ENCODE data around the gene KLHL12. TPM values are rescaled to one million over a fixed set of nuclear protein-coding genes. Genes with fewer than 3 reads are reported as not detected.

Gene KLHL12
- total RNA-seq, 1 experiment from 2014 or later, result 33.8 TPM

- no peaks in the 10 kb centered on the region for H3K9me2 ChIP-seq (ENCODE audit: insufficient read depth)
- intact Hi-C loops (cut with micrococcal nuclease), result no loop called here
- peaks cover 42 to 50% of the 10 kb centered on the region in 2 experiments; a peak in 3 of 4 replicates for H3K36me3 ChIP-seq (ENCODE audit: control insufficient read depth in 1 of 2, insufficient read depth in 2 of 2, low read length in 2 of 2)
- no peak for DNase-seq (ENCODE audit: low read depth, low spot score)
- RAD21 ChIA-PET (ENCODE audit: low non-redundant PET in 1 of 2, low total read pairs in 2 of 2, uncharacterized antibody in 2 of 2, unreplicated experiment in 2 of 2), result no interaction called here
- POLR2A ChIA-PET, result no interaction called here
- no peak overlapping the region for H2AFZ ChIP-seq (ENCODE audit: low read depth, low read length, poor library complexity, severe bottlenecking)
- no peaks in the 10 kb centered on the region for H4K20me1 ChIP-seq (ENCODE audit: insufficient read depth)
- CTCF ChIA-PET, result no interaction called here
- no peak for ATAC-seq
- no peaks in the 10 kb centered on the region for H3K4me1 ChIP-seq (ENCODE audit: control insufficient read depth in 1 of 2, insufficient read depth in 2 of 2, low read length in 2 of 2)
- no peaks in the 10 kb centered on the region for H3K9me3 ChIP-seq (ENCODE audit: control insufficient read depth in 1 of 2, insufficient read depth in 1 of 2, low read depth in 1 of 2, low read length in 2 of 2)
- no peaks in the 10 kb centered on the region for H3K27me3 ChIP-seq (ENCODE audit: insufficient read depth, low read length)
- H3K9ac ChIP-seq (ENCODE audit: low read length), result no peak overlapping the region
- no peak for TF ChIP-seq SP1 (IDR thresholded peaks at IDR 0.05; ENCODE audit: low read depth)
- no peak for TF ChIP-seq SRF (IDR thresholded peaks at IDR 0.05; ENCODE audit: low read depth)
- TF ChIP-seq, protein P1, sequence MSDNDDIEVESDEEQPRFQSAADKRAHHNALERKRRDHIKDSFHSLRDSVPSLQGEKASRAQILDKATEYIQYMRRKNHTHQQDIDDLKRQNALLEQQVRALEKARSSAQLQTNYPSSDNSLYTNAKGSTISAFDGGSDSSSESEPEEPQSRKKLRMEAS (IDR thresholded peaks at IDR 0.05), result no peak
- no peak for TF ChIP-seq CBX3 (IDR thresholded peaks at IDR 0.05; ENCODE audit: low read depth)
- TF ChIP-seq CEBPB (IDR thresholded peaks at IDR 0.05; ENCODE audit: low read depth), result no peak
- no peak for TF ChIP-seq SIN3A (IDR thresholded peaks at IDR 0.05; ENCODE audit: low read depth)
- TF ChIP-seq POLR2AphosphoS5 (IDR thresholded peaks at IDR 0.05; ENCODE audit: low read depth, low read length), result no peak
- no peak for TF ChIP-seq JUND (IDR thresholded peaks at IDR 0.05)
- TF ChIP-seq ZFX (IDR thresholded peaks at IDR 0.05), result no peak
- no peak for TF ChIP-seq CTCF (IDR thresholded peaks at IDR 0.05 in 2 of 3, conservative IDR thresholded peaks at IDR 0.05 in 1 of 3; ENCODE audit: borderline replicate concordance in 1 of 3, insufficient read depth in 1 of 3, low read depth in 2 of 3, low read length in 2 of 3)
- no peak for TF ChIP-seq FOSL1 (IDR thresholded peaks at IDR 0.05; ENCODE audit: low read depth)
- no peak for TF ChIP-seq EZH2 (IDR thresholded peaks at IDR 0.05)
- TF ChIP-seq EGR1 (IDR thresholded peaks at IDR 0.05; ENCODE audit: low read depth), result no peak
- no peak for TF ChIP-seq POLR2A (IDR thresholded peaks at IDR 0.05; ENCODE audit: borderline replicate concordance, extremely low read depth, insufficient read depth, insufficient read length)
- no peak for TF ChIP-seq ZNF274 (IDR thresholded peaks at IDR 0.05; ENCODE audit: low read depth, low read length)
- no peak for TF ChIP-seq TCF7L2 (IDR thresholded peaks at IDR 0.05; ENCODE audit: borderline replicate concordance, extremely low read depth, insufficient read depth, insufficient read length)
- no peak for TF ChIP-seq ZBTB33 (IDR thresholded peaks at IDR 0.05; ENCODE audit: extremely low read depth, insufficient replicate concordance, low read length)
- TF ChIP-seq EZH2phosphoT487 (IDR thresholded peaks at IDR 0.05; ENCODE audit: borderline replicate concordance), result no peak
- H3K27ac ChIP-seq (ENCODE audit: low read depth, low read length), result no peak overlapping the region
- no TSS peak for BruUV-seq (replicated peaks)
- H3K4me2 ChIP-seq (ENCODE audit: low read length), result no peak overlapping the region
- no peak overlapping the region for H3K4me3 ChIP-seq (replicated peaks in 1 of 2; ENCODE audit: low read depth in 1 of 2, low read length in 2 of 2)
- 0 out of 2 replicates have a peak, but pooled peaks cover 6% of the 10 kb centered on the region for H3K79me2 ChIP-seq (ENCODE audit: insufficient read depth, low read length)
Measured at GRCh38 chr1:202941372-202941771, 14.3 kb upstream of the KLHL12 start.
